ENCODE data around the gene NDUFA5.

DNA sequence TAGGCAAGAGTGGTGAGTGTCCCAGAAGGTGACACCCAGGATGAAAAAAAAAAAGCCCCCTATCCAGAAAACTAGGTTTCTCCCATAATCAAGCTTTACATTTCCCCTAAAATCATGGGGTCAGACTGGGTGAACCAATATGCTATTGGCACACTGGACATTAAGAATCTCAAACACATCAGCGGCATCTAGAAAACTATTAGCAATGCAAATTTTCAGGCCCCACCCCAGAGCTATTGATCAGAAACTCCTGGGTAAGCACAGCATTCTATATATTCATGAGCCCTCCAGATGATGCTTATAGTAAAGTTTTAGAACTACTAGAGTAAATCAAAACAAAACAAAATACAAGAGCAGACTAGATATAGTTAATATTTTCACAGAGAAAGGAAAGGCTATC, 59.6 kb downstream of the NDUFA5 start:
- TF ChIP-seq, protein P1, sequence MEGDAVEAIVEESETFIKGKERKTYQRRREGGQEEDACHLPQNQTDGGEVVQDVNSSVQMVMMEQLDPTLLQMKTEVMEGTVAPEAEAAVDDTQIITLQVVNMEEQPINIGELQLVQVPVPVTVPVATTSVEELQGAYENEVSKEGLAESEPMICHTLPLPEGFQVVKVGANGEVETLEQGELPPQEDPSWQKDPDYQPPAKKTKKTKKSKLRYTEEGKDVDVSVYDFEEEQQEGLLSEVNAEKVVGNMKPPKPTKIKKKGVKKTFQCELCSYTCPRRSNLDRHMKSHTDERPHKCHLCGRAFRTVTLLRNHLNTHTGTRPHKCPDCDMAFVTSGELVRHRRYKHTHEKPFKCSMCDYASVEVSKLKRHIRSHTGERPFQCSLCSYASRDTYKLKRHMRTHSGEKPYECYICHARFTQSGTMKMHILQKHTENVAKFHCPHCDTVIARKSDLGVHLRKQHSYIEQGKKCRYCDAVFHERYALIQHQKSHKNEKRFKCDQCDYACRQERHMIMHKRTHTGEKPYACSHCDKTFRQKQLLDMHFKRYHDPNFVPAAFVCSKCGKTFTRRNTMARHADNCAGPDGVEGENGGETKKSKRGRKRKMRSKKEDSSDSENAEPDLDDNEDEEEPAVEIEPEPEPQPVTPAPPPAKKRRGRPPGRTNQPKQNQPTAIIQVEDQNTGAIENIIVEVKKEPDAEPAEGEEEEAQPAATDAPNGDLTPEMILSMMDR (IDR thresholded peaks at IDR 0.05; ENCODE audit: borderline replicate concordance, extremely low read depth, low read length, poor library complexity, severe bottlenecking), result no peak
- TF ChIP-seq EZH2 (IDR thresholded peaks at IDR 0.05; ENCODE audit: borderline replicate concordance, low read depth, low read length, severe bottlenecking), result no peak
